Measurements from ENCODE around the gene MEX3D.

MEX3D gene

GRCh38 chr19:1568320-1569019 lies at the start of gene MEX3D:
Gene MEX3D (minus strand): TSS chr19:1568325. CDS start chr19:1568058, 267 bp downstream.
- Histone ChIP-seq H3K4me3 (peak within 1 kb of the TSS; percentile 81), H3K27ac (peak within 1 kb of the TSS in 1 of 2 donors; percentile 91)
- no peak for DNase-seq (ENCODE audit: low spot score)
- no peak for TF ChIP-seq CTCF (IDR thresholded peaks at IDR 0.05)

GRCh38 chr19:1616875-1617274 lies 48.8 kb upstream of the MEX3D start:
- DNase-seq (ENCODE audit: low spot score): no peak
- Histone ChIP-seq H3K27ac (no peak overlapping the region), H3K4me3 (no peak overlapping the region)
- no peak for TF ChIP-seq CTCF (IDR thresholded peaks at IDR 0.05)

- no peak for TF ChIP-seq CTCF (IDR thresholded peaks at IDR 0.05)
- DNase-seq (ENCODE audit: low spot score): no peak
- no peak overlapping the region for H3K27ac ChIP-seq
These were observed 48.3 kb upstream of the MEX3D start for GRCh38 chr19:1616396-1616795.

GRCh38 chr19:1615156-1615765 lies 47.1 kb upstream of the MEX3D start:
- Histone ChIP-seq H3K27ac (no peak overlapping the region), H3K4me3 (no peak overlapping the region)
- no peak for DNase-seq (ENCODE audit: low spot score)
- no peak for TF ChIP-seq CTCF (IDR thresholded peaks at IDR 0.05)

More at GRCh38 chr19:1616396-1616795, 48.3 kb upstream of the MEX3D start:
- no peak overlapping the region for H3K4me3 ChIP-seq

- no peak for TF ChIP-seq CTCF (IDR thresholded peaks at IDR 0.05)
- Histone ChIP-seq H3K27ac (no peak overlapping the region), H3K4me3 (no peak overlapping the region)
- no peak for DNase-seq (ENCODE audit: low spot score)
These were observed 45.9 kb upstream of the MEX3D start for GRCh38 chr19:1613808-1614570.

- Histone ChIP-seq H3K4me3 (no peak overlapping the region), H3K27ac (no peak overlapping the region)
- no peak for TF ChIP-seq CTCF (IDR thresholded peaks at IDR 0.05)
- DNase-seq (ENCODE audit: low spot score): no peak
These were observed 45.0 kb upstream of the MEX3D start for GRCh38 chr19:1613146-1613545.

Data from coronary artery (tissue), 2 donors.